ENCODE measurements around the gene MLLT3.

GRCh38 chr9:20601292-20601691 lies 21.0 kb downstream of the MLLT3 start:
- TF ChIP-seq CTCF (IDR thresholded peaks at IDR 0.05) (no peak), EP300 (IDR thresholded peaks at IDR 0.05) (no peak), POLR2AphosphoS5 (IDR thresholded peaks at IDR 0.05) (no peak), POLR2A (IDR thresholded peaks at IDR 0.05) (no peak)
